ENCODE results near the gene PNMA6E. TPM values are rescaled to one million over a fixed set of nuclear protein-coding genes. Genes with fewer than 3 reads are reported as not detected.

PNMA6E gene
- total RNA-seq, 1 experiment from 2014 or later = not detected

DNA sequence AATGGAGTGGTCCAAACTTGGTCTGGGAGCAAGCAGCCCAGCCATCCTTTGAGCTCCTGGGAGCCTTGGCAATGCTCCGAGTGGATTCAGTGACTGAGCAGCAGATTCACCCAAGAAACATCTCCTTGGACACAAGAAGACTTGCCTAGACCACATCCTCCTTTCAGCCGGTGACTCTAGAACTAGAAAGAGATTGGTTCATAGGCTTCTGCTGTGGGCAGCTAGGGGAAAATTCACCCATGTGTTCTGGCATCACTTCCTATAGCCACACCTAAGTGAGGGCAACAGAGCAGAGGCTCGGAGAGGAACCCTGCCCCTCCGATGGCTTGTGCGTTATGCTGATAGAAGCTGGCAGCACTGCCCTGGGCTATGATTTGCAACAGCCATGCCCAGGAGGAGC, 51.2 kb downstream of the PNMA6E start:
- no peak for DNase-seq (ENCODE audit: low read depth)

DNA sequence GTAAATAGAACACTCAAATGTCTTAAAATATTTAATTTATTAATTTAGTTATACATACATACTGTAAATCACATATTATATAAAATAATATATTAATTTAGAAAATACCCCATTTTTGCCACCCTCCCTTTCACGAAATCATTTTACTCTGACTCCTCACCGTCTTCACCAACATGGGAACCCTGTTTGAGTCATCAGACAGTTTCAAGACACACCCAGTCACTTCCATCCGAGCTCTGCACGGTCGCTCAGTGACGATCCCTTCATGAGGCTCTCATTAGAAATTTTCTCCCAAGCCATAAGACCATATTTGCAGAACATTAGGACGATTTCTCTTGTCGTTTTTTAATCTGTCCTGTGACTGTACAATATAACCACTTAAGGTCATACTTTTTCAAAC, 52.7 kb downstream of the PNMA6E start:
- DNase-seq (ENCODE audit: low read depth) = no peak

DNA sequence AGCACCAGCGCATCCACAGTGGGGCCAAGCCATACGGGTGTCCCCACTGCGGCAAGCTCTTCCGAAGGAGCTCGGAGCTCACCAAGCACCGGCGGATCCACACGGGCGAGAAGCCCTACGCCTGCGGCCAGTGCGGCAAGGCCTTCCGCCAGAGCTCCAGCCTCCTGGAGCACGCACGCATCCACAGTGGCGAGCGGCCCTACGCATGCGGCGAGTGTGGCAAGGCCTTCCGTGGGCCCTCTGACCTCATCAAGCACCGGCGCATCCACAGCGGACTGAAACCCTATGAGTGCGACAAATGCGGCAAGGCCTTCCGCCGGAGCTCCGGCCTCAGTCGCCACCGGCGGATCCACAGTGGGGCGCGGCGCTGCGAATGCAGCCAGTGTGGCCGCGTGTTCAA, 53.6 kb downstream of the PNMA6E start:
- no peak for DNase-seq (ENCODE audit: low read depth)

Other genes starting within 250 kb of the PNMA6E start
- 0.36 and 0.78 TPM in 2 replicates for gene MAGEA1, start 222.1 kb downstream of the PNMA6E start, total RNA-seq (2014; rRNA removed; shearing (Covaris generic))
- gene PNMA6F, start 79.6 kb downstream of the PNMA6E start, total RNA-seq (2014; rRNA removed; shearing (Covaris generic)) = not detected in 2 replicates
- 1.8 and 2.1 TPM in 2 replicates for gene ZNF275, start 67.2 kb downstream of the PNMA6E start, total RNA-seq (2014; rRNA removed; shearing (Covaris generic))
- gene ZFP92, start 10.1 kb upstream of the PNMA6E start, total RNA-seq (2014; rRNA removed; shearing (Covaris generic)) = not detected in 2 replicates
- not detected in 2 replicates for gene TREX2, start 44.7 kb upstream of the PNMA6E start, total RNA-seq (2014; rRNA removed; shearing (Covaris generic))
- 21.3 and 29.6 TPM in 2 replicates for gene HAUS7, start 69.2 kb upstream of the PNMA6E start, total RNA-seq (2014; rRNA removed; shearing (Covaris generic))
- 6.6 and 6.8 TPM in 2 replicates for gene BGN, start 93.6 kb upstream of the PNMA6E start, total RNA-seq (2014; rRNA removed; shearing (Covaris generic))
- not detected in 2 replicates for gene ATP2B3, start 116.3 kb upstream of the PNMA6E start, total RNA-seq (2014; rRNA removed; shearing (Covaris generic))
- 27.2 and 28.1 TPM in 2 replicates for gene CCNQ, start 197.8 kb upstream of the PNMA6E start, total RNA-seq (2014; rRNA removed; shearing (Covaris generic))
- gene DUSP9, start 245.9 kb upstream of the PNMA6E start, total RNA-seq (2014; rRNA removed; shearing (Covaris generic)) = 0.20 TPM in 1 of 2 replicates, not detected in the other

All from RPMI7951 (cell line).